HG03575 (cell line): Measurements from ENCODE around the gene PROK1.

Source experiments
- ATAC-seq: cut with Tn5 transposase; IDR thresholded peaks from one replicate; pipeline ENCODE4 v1.9.1; 2021; ENCODE audit not compliant: unreplicated experiment, insufficient number of reproducible peaks, low FRiP score; ENCODE audit errors: extremely low read depth

Gene PROK1

DNA sequence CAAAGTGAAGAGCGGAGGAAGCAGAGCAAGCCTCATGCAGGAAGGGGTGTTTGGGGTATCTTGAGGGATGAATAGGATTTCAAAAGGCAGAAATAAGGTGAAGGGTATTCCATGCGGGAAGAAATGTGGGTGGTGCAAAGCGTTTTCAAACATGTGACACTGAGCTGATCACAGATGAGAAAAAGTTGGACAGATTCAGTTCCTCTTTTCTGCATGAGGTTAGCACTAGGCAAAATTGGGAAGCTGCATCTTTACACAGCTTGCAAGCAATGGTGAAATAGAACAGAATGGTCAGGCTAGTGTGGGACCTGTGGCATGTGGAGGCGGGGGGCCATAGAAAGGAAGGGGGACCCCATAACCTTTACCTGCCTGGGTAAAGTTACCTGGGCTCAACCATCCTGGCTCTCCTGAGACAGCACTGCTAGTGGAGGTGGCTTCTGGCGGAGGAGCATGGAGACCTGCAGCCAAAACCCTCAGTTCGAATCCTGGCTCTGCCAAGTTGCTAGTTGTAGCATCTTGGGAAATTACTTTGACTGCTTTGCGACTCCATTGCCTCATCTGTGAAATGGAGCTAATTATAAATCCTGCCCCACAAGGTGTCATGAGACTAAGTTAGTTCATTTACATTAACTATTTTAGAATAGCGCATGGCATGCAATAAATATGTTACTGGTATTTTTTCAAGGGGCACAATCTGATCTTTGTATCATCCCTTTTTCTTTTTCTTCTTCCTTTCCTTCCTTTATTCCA lies 51.6 kb downstream of the PROK1 start:
- no peak for ATAC-seq

DNA sequence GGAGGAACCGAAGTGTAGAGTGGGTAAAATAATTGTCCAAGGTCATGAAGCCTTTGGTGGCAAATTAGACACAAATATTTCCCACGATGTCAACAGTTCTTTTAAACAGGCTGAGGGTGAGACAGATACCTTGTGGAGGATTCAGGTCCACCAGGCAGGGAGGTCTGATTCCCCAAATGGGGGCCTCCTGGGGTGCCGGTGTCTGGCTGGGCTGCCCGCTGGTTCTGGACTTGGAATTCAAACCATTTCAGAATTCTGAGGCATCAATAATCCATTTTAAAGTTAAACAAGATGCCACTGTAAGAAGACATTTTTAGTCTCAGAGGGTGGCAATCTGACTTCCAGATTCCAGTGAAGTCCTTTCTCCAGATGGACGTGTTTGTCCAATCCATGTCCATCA lies 52.5 kb downstream of the PROK1 start:
- no peak for ATAC-seq

DNA sequence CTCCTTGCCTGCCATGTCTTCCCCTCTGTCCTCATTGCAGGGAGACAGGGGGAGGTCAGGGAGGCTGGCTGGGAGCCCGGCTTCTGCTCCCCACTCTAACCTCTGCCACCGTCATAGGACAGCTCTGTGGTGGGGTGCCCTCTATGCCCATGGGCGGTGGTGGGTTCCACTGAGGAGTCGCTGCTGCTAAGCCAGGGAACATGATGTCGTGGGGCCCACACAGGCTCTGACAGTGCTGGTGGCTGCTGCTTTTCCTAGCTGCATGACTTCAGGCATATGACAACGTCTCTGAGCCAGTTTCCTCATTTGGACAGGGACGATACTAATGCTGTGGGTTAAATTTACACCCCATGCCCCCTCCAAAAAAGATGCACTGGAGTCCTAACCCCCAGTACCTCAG lies 53.3 kb downstream of the PROK1 start:
- no peak for ATAC-seq

DNA sequence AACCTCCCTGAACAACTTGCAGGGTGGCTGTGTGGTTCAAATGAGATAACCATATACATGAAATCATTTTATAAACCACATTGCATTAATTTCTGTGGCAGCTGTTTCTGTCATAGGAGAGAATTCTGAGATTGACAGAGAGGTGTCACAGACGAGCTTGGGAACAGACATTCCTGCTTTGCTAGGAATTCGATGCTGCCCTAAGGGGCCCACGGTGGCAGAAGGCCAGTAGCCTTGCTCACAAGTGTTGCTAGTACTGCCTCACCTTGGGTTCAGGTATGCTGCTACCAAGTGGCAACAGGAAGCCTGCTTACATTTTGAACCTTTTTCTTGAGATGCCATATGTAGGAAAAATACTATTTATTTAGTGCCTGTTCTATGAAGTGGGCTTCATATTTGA lies 54.6 kb downstream of the PROK1 start:
- no peak for ATAC-seq

DNA sequence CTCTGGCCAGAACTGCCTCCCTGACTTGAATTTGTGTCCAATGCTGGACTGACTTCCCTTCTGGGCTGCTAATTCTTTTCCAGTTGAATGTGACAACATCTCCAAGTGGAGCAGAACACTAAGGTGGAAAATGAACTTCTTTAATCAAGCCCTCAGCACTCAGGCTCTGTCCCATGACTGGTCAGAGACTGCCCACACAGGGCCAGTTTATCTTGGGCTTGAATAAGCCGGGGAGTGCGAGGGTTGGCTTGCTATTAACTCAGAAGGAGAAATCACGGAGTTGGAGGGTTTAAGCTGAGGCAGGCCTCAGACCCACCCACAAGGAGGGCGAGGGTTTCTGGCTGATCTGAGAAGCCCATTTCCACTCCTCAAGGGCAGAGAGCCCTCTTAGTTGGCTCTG lies 55.6 kb downstream of the PROK1 start:
- ATAC-seq, result no peak
